Activated CD4-positive, CD25-positive, alpha-beta regulatory T cell treated with anti-CD3 and anti-CD28 coated beads, Interleukin-2, amount 50 U/mL, for 24 hours (primary cell): ENCODE measurements around the gene AJUBA.
"Not testable (repeated sequence)": the region's sequence is repeated elsewhere in the genome, so short reads cannot be mapped to it uniquely, and the experiment has no call there.

Experiments
- ATAC-seq, 2 donors: fragments of 150-1000 bp; cut with Tn5 transposase; one replicate each; pipeline ENCODE4 v1.10.0; 2021; ENCODE audit warnings: mild to moderate bottlenecking in 1 of 2, moderate library complexity in 1 of 2

Gene AJUBA

DNA sequence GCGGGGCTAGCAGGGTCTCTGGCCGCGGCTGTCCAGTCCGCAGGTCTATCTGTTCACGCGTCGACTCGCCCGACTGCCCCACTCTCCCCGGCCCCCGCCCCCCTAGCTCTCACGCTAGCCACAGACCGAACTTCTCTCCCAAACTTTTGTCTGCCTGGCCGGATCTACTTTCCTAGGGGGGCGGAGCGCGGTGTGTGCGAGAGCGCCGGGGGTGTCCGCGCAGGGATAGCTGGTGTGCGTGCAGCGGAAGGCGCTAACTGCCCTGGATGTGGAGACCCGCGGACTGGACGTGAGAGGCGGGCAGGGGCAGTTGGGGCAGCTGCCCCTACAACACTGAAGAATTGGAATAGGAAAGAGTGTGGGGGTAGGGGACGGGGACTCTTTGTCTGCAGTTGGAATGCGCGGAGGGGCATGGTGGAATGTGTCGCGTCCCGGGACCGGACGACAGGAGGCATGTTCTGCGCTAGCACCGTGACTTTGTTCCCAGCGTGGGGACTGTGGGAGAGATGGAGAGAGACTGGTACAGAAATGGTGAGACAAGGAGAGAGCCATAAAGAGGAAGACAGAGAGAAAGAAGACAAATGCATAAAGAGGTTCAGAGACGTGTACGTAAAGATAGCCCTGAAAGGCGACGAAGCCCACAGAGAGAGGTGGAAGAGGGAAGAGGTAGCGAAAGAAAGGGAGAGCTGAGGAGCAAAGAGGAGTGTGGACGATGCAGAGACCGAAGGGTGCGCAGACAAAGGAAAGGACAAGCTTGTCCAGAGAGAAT is at the start of gene AJUBA:
AJUBA (minus strand) TSS at position 75 of the 769 bp plus-strand sequence. CDS start 285 bp downstream, outside the sequence.
- peak; percentile 58 to 71 for ATAC-seq

DNA sequence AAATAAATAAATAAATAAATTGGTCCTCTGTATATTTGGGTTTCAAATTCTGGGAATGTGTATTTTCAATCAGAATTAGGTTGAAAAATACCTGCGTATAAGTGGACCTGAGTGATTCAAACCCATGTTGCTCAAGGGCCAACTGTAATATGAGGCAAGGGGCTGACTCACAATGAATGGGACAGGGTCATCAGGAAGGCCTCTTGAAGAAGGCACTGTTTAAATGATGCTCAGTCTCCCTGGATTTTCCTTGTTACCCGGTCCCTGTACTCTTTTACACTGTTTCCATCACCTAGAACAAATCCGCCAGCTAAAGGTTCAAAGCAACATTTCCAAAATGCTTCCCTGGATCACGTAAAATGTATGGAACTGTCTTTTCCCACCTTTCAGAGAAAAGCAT is 48.6 kb upstream of the AJUBA start:
- no peak for ATAC-seq

DNA sequence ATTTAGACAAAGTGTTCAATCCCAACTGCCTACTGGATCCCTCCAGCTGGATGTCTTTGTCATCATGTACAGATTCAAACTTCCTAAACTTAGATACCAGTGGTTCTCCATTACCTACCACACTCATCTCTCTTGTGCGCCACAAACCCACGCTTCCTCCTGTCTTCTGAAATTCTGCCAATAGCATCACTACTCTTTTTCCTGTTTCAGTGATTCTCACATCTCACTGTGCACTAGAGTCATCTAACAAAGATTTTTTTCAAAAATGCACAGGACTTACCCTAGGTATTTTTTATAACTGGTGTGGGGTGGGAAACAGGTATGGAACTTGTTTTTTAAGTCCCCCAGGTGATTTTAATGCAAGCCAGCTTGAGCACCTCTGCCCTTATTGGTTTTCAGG is 46.4 kb upstream of the AJUBA start:
- ATAC-seq, result peak in 1 of 2 donors; percentile 34

DNA sequence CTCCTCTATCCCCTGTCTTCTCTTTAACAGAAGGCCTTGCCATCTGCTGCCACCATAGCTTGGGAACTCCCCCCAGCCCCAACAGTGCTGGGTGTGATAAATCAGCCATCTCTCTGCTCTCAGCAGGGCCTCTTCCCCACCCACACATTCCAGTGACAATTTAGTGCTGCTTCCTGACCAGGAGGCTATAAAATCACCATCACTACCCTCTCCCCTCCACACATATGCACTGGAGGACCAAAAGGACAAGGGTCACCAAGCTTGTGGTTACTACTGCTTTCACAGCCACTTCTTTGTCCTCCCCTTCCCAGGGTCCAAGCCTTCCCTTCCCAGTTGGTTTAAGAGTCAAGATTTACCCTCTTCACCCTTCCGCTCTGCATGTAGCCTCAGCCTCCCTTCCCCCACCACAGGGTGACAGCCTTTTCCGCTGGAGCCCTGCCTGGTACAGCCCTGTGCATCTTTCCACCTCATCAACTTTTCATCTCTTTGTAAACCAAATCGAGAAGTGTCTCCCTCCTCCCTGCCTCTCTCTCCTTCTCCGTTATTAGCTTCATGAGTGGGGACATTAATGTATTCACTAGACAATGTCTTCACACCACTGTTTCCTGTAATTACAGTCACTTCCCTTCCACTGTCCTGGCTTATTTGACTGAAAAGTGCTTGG is 42.9 kb upstream of the AJUBA start:
- peak; percentile 17 to 39 for ATAC-seq

DNA sequence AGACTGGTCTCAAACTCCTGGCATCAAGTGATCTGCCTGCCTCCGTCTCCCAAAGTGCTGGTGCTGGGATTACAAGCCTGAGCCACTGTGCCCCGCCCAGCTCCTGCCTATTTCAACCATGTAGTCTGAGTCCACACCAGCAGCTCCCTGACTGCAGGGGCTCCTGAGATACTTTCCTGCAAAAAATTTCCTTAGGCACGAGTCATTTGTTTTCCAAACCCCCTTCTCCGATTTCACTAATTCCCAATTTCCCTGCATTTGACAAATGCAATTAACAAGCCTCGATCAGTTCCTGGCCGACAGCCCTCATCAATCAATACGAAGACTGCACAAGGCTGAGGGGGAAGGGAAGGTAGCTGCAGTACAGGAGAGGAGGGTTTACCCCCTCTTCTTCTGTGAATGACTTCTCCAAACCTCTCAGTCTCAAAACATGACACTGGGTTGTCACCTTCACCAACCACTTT is 42.3 kb upstream of the AJUBA start:
- ATAC-seq, result peak in 1 of 2 donors; percentile 13

DNA sequence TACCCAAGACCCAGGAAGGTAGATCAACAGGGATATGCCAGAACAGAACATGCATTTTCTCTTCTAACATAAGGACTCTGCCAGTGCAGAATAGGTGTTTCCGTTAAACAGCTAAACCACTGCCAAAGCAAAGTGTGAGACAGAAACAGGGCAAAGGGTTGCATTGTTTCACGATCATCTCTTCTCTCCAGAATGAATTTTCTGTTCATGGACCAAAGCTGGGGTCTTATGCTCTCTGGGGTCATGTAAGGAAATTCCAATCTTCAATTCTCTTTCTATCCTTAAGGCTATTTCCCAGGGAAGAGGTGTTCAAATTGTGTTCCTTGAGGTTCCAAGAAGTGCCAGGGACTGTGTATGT is 41.4 kb upstream of the AJUBA start:
- no peak for ATAC-seq

DNA sequence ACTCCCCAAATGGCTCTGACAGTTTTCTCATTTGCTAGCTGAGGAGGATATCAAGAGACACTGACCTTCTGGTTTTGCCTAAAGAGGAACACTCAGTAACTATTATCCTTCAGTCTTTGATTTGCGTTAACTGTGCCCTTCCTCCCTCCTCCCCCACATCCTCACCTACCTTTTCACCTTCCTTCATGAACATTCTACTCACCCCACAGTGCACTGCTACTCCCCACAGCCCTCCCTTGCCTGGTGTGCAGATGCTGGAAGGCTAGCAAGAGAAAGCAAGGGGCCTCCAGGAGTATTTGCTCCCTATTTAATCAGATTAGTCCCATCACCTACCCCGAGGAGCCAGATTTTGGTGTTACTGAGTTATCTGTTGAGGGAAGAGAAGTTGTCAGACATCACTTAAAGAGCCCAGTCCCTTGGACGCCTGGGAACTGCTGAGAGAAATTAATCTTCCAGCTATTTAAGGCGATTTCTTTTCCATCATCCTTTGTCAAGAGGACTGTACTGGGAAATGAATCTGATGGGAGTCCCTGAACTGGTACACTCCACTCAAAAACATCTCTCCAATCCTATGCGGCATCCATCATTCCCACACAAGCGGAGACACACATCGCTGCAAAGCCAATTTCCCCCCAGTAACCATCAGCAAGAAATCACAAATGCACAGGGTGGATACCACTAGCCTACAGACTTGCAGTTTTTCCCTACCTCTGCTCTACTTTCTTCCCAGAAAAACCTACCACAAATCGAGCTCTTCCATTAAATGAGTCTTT is 40.9 kb upstream of the AJUBA start:
- ATAC-seq, result no peak

DNA sequence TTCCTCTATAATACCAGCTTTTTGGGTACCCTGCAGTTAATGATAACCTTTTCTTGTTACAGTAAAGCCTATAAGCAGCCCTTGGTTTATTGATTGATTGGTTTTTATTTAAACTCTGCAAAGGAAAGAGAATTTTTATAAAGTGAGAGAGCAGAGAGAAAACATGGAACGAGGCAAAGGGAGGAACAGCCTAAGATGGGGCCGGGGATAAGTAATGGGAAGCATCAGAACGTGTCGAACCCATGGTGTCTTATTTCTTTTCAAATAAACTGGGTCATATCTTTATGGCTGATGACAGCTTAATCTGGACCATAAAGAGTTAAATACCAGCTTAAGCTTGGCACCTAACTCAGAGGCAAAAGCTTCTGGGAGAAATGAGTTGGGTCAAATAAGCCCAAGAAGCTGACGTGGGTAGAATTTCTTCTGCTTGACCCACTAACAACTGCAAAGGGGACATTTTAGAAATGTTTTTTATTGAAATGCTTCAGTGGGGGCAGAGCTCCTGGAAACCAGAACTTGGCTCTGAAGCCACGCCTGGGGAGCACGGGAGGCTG is 39.6 kb upstream of the AJUBA start:
- ATAC-seq, result no peak

DNA sequence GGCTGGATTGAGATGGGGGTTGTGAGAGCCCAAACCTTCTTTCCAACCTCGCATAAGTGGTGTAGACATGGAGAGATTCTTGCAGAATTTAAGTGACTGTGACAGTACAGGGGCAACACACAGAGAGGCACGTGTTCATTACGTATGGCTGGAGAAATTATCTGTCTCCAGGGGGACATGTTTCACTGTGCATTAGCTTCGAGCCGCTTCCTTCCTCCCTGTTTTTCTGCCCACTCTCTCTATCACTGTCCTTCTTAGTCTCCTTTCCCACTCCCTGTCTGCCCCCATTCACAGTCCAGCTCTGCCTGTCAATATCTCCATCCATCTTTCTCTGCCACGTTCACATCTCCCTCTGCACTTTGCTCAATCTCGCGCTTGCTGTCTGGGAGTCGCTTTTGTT is 39.1 kb upstream of the AJUBA start:
- ATAC-seq, result no peak

DNA sequence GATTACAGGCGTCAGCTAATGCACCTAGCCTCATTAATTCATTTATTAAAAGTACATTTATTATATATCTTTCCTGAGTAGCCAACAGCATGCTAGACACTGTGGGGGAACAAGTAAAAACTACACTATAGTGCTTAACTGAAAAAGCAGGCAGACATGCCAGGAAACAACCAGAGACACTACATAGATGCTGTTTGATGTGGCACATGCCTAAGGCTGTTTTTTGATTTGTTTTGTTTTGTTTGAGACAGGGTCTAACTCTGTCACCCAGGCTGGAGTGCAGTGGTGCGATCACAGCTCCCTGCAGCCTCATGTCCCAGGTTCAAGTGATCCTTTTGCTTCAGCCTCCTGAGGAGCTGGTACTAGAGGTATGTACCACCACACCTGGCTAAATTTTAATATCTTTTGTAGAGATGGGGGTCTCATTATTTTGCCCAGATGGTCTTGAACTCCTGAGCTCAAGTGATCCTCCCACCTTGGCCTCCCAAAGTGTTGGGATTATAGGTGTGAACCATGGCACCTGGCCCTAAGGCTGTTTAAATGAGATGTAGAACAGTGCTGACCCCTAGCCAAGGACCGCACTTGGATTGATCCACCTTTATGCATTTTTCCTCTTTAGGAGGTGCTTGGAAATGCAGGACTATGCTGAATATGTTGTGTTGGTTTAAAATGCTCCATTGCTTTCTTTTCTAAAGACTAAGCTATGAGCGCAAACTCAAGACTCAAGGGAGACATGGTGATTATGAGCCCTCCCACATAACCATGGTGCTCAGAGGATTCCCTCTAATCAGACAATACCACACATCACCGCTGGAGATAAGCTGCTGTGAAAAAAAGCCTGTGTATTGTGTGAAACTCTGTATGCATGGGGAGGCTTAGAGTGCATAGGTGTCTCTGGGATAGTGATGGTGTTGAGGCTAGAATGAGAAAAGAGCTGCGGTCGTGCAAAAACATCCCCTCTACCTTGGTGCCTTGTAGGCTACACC is 38.1 kb upstream of the AJUBA start:
- ATAC-seq, result no peak

DNA sequence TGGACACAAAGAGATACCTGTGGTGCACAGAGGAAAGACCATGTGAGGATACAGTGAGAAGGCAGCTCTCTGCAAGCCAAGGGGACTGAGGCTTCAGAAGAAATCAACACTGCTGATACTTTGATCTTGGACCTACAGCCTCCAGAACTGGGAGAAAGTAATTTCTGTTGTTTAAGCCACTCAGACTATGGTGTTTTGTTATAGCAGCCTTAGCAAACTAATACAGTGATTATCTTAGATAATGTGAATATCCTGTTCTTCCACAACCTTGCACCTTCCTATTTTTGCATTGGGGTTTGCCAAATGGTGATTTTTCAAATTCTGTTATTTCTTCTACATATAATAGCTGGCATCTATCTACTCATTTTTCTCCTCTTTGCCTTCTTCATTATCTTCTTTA is 35.8 kb upstream of the AJUBA start:
- ATAC-seq, result no peak

DNA sequence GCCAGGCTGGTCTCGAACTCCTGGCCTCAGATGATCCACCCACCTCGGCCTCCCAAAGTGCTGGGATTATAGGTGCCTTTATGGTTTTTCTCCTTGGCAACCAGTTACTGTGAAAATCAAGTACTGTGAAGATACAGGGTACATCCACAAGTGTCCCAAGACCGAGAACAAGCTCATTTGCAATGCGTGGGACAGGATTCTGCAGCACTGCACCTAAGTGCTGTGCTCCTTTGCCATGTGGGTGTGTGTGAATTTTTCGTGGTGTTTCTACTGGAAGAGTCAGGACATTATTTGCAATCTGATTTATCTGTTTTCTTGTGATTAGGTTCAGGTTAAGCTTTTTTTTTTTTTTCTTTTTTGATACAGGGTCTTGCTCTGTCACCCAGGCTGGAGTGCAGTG is 34.7 kb upstream of the AJUBA start:
- no peak for ATAC-seq

DNA sequence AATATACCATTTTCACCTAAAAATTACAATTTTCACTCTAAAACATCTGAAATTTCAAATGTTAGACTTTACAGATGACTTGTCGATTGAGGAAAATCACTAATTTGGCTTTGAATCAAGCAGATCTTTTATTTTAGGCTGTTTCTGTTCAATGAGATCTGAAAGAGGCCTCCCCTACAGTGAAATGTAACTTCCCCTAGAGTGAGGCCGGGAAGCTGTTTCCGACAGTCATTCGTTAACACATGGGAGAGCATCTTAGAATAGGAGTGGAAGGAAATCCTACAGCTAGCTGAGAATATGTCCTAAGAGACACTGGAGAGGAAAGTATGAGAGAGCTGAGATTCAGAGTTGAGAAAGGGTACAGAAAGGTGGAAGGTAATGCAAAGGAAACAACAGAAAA is 33.3 kb upstream of the AJUBA start:
- ATAC-seq, result no peak

DNA sequence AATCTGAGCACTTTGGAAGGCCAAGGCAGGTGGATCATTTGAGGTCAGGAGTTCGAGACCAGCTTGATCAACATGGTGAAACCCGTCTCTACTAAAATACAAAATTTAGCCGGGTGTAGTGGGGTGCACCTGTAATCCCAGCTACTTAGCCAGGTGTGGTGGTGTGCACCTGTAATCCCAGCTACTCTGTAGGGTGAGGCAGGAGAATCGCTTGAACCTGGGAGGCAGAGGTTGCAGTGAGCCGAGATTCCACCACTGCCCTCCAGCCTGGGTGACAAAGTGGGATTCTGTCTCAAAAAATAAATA is 31.4 kb upstream of the AJUBA start:
- not testable (repeated sequence) for ATAC-seq

DNA sequence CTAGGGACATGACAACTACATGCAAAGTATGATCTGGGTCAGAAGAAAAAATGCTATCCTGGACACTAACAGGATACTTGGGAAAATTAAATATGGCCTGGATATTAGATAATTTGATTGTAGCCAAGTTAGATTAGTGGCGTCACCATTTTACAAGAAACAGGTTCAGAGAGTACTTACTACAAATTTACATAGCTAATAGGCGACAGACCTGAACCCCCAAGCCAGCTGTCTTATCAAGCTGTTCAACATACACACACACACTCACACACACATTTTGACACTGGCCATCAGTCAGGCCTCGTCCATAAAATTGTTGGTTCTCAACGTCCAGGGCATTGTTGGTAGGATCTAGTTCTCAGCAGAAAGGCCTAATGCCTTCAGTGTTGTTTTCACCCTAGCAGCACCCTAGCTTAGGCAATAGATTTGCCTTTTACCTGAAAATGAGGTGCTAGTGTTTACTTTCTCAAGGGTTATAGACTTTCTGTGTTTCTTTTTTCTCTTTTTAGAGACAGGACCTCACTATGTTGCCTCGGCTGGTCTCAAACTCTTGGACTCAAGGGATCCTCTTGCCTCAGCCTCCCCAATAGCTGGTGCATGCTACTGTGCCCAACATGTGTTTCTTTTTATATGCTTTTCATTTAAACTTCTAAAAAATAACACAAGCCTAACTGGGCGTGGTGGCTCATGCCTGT is 30.9 kb upstream of the AJUBA start:
- ATAC-seq, result no peak

DNA sequence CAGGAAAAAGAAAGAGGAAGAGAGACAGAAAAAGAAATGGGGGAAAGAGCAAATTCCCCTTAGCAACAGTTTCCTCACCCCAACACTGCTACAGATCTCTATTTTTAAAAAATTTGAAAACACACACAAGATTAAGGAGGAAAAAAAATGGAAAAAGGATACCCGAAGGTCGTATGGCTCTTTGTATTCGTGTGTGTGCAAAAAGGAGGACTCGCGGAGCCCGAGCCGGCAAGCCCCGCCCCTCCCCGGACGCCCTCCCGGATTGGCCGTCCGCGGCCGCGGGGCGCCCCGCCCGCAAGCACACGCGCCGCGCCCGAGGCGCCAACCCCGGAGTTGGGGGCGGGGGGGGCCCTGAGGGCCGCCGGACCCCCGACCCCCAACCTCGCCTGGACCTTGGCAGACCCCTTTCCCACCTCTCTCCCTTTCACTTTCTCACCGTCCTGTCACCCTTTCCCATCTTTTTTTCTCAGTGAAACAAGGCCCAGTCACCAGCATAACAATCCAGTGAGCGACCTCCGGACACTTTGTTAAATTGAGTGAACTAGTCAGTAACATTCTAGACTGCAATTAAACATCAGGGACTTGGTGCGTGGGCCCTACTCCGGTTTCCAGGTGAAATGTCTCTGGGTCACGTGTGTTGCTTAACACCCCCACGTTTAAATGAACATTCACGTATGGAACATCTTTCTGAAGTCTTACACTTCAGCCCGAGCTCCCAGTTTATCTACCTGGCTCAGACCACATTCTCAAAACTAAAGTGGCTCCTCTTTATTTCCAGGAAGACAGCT is 27.8 kb upstream of the AJUBA start, which contains the start of gene C14orf93:
C14orf93 (minus strand) TSS at position 205 of the 788 bp plus-strand sequence. CDS start 11,120 bp downstream, outside the sequence.
- ATAC-seq, result peak; percentile 14 to 19

DNA sequence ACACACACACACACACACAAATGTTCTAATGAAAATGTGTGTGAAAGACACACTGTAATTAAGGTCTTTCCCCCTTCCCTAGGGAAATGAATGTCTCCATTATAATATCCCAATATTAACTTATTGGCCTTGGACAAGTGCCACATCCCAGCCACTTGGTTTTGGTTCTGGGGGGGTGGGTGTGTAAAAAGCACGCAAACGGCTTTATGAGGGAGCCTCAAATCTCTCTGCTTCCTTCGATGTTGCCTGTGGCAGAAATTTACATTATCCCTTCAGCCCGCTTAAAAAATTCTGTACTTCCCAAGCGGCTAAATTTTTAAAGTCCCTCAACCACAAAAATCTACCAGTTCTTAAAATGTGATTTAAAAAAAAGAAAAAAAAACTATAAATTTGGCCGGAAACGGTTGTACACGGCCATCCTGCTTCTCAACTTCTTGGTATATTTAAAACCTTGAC is 27.2 kb upstream of the AJUBA start:
- ATAC-seq, result no peak

DNA sequence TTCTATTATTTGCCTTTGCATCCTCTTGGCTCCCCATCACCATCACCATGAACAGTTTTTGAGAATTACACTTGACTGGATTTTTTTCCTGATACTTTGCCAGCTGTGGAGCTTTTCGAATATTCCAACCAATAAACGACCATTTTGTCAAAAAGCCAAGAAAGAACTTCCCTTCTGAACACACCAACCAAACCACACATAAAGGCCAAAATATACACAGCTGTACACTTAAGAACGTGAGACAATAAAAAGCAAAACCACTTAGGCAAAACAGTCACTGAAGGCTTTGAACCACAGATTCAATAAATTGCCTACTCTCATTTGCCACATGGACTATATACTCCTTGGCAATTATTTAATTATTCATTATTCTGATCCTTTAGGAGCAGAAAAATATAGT is 26.5 kb upstream of the AJUBA start:
- no peak for ATAC-seq

DNA sequence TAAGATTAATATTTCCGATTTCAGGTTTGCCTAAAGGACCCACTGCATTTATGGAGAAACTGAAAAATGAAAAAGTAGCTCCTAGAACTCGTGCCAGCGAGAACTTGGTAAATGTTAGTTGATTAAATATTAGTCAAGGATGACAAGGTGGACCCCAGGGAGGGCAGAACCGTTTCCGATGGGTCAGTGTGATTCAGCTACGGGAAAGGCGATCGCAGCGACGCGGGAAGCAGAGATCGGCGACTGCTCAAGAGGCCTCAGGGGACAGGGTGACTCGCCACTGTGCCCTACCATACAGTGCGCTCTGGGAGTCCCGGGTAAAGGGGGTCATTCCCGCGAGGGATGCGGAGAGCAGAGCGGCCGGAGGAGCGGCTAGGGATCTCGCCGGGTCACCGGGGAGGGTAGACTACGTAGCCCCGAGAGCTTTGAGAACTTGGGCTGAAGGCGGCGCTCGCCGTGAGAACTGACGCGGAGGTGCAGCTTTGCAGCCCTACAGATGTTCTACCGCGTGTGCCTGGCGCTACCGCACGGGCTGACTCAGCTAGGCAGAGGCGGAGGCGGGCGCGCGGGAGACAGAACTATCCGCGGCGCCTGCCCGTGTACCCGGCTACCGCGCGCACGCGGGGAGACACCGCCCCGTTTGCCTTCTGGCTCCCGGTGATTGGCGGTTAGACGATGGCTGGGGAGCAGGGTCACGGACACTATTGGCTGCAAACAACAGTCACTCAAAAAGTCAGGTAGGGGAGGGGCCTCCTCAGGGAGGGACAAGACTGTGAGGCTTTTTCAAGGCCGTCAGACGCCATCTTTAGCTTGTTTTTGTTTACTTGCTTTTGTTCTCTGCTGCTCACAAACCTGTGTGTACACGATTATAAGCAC is 24.4 kb upstream of the AJUBA start:
- peak; percentile 97 to 98 for ATAC-seq

DNA sequence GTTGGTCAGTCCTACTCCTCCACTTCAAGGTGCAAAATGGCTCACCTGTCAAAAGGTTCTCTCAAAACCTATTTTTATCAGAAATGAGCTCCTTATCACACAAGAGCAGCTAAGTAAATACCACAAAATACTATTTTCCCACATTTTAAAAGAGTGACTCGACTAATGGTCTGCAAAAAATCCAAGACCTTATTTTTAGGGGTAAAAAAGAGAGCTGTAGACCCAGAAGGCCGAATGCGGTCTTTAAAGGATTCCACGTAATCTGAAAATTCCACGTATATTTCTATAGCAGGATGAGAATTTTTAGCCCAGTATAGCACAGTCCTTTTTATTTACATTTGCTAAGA is 23.8 kb upstream of the AJUBA start:
- ATAC-seq, result no peak
